GM19238 (cell line): ENCODE results near the gene CDK3.
"Not testable (repeated sequence)": the region's sequence is repeated elsewhere in the genome, so short reads cannot be mapped to it uniquely, and the experiment has no call there.

Source experiments
- DNase-seq: peaks from one replicate; pipeline ENCODE4 v3.0.0; 2011; ENCODE audit warnings: low spot score; ENCODE audit not compliant: insufficient read length

Gene CDK3

DNA sequence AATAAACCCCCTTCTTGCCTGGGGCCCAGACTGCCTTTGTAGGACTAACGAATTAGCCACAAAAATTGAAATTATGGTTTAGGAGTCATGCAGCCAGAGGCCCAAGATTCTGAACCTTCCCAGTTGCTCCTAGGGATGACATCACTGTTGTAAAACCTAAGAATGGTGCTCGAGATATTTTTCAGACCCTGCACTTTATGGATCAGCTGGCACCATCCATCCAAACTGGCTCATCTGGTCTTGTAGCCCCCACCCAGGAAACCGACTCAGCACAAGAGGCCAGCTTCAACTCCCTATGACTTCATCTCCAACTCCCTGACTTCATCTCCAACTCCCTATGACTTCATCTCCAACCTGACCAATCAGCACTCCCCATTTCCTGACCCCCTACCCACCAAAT lies 37.4 kb downstream of the CDK3 start:
- no peak for DNase-seq

DNA sequence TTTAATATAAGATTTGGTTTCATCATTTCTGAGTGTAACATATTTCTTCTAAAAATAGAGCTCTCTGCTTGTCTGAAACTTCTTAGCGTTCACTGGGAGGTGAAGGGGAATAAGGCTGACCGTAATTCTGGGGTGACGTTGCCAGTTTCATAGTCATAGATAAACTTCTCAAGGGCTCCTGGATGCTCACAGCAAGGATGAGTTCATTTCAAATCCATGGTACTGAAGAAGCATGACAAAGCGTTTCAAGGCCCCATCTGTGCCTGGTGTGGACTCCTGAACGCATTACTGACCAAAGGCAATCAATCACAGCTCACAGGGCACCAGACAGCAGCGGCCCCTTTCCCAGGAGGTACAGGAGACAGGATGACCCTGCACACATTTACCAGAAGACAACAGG lies 38.5 kb downstream of the CDK3 start:
- DNase-seq: no peak

DNA sequence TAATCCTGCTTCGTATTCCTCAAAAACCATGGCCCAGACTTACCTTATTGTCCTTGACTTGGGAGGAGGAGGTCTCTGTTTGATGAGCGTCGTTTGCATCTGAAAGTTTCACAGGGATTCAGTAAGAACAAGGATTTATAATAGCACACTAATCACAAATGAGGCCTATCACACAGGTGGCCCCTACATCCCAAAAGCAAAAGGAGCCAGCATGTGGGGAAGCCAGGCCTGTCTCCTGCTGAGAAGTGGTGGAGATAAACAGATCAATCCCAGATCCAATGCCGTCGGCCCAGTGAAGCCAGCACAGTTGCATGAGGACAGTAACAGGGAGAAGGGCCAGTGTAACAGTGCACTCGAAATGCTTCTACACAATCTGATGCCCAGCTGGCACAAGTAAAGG lies 39.7 kb downstream of the CDK3 start:
- DNase-seq: no peak

DNA sequence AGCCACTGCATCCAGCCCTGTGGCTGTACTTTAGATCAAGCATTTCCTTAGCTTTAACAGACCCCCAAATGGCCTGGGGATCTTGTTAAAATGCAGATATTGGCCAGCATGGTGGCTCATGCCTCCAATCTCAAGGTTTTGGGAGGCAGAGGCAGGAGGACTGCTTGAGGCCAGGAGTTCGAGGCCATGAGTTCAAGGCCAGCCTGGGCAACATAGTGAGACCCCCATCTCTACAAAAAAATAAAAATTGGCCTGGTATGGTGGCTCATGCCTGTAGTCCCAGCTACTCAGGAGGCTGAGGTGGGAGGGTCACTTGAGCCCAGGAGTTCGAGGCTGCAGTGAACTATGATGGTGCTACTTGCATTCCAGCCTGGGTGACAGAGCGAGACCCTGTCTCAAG lies 42.2 kb downstream of the CDK3 start:
- not testable (repeated sequence) for DNase-seq

DNA sequence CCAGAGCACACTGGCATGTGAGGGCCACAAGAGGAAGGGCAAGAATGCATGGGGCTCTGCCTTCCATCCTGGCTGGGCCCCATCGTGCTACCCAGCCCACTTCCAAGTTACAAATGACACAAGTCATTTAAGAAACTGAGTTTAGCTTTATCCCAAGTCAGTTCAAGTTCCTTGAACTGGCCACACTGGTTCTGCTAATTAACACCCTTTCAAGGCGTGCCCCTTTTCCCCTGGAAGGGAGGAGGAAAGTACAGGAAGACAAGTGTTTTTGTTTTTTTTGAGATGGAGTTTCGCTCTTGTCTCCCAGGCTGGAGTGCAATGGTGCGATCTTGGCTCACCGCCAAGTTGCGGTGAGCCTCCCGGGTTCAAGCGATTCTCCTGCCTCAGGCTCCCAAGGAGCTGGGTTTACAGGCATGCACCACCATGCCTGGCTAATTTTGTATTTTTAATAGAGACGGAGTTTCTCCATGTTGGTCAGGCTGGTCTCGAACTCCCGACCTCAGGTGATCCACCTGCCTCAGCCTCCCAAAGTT lies 43.9 kb downstream of the CDK3 start:
- not testable (repeated sequence) for DNase-seq

DNA sequence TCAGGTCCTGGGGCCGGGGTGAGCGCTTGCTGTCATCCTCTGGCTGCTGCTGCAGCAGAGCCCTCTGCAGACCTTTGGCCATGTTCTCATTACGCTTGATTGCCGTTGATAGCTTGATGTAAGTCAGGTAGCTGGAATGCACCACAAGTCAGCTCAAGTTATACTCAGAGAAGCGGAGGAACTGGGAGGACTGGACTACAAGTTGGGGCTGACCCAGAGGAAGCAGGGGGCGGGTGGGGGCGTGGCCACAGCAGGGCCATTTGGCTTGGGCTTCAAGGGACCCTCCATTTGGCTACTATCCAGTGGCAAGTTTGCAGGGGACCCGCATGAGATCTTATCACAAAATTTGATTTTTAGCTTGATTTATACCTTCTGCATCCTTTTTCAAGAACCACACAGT lies 45.4 kb downstream of the CDK3 start:
- DNase-seq: no peak

DNA sequence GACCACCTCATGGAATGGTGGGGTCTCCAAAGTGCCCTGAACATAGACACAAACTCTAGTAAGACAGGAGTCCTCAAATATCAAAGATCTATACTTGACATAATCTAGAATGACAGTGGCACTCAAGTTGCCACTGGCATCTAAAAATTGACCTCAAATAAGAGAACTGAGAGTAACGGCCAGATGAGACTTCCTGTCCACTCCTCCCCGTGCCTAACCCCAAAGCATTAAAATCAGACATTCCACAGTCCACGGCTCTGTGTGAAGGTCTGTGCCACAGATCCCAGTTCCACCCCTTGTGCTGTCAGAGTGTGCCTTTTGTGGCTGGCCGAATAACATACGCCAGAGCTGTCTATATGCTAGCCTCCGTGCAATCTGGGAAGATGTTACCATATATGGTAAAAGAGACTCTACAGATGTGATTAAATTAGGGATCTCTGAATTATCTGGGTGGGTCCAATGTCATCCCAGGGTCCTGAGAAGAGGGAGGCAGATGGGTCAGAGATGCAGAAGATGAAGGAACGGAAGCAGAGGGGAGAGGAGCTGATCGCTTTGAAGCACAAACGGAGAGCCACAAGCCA lies 47.5 kb downstream of the CDK3 start:
- DNase-seq: no peak

DNA sequence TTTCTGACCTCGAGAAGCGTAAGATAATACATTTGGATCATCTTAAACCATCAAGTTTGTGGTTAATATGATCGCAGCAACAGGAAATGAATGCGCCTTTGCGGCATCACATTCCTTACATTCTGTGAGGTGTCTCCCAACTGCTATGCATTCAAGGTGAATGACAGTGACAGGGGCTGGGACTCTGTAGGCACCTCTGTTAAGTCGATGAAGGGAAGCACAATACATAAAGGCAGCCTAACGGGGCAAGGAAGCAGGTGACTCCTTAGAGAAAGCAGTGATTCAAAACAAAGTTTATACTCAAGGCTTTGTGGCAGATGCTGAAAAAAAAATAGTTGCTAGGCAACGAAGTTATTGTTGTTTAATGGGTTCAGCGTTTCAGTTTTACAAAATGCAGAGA lies 48.1 kb downstream of the CDK3 start:
- no peak for DNase-seq

DNA sequence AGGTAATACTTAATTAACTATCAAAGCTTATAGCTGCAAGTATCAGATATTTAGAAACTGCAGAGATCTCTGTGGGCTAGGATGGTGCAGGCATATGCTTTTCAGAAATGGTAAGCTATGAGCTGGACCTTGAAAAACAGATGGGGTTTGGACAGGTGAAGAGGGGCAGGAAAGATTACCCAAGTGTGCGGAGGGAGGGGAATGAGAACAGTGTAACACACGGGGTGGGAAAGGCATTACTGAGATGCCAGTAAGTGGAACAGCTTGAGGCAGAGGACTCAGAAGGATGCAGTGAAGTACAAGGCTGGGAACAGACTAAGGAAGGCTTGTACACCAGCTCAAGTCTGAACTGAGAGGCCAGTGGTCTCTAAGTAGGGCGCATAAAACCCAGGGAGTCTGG lies 48.6 kb downstream of the CDK3 start:
- DNase-seq: no peak

DNA sequence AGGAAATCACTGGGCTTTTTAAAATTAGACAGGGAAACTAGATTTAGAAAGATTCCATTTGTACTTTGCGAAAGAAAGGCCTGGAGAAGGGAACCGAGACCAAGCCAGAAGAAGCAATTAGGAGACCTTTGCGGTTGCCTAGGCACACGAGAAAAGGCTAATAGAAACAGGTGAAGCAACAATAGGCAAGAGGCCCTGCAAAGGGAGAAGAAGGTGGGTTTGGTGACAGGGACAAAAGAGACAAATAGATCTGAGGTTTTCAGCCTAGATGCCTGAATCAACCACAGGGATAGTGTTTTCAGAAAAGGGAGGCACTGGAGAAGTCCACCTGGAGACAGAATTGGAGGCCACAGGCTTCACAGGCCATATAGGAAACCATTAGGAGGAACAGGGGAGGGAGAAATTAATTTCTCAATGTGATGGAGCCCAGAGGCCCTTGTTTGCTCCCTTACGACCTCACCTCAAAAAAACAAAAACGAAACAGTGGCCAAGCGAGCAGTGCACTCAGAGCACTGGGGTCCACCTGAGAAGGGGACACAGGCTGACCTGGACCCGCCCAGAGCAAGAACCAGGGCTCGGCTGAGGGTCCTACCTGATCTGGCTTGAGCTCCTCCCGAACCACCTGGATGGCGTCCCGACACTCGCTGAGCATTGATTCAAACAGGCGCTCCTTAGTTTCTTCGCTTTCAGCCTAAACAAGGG lies 49.3 kb downstream of the CDK3 start:
- no peak for DNase-seq

DNA sequence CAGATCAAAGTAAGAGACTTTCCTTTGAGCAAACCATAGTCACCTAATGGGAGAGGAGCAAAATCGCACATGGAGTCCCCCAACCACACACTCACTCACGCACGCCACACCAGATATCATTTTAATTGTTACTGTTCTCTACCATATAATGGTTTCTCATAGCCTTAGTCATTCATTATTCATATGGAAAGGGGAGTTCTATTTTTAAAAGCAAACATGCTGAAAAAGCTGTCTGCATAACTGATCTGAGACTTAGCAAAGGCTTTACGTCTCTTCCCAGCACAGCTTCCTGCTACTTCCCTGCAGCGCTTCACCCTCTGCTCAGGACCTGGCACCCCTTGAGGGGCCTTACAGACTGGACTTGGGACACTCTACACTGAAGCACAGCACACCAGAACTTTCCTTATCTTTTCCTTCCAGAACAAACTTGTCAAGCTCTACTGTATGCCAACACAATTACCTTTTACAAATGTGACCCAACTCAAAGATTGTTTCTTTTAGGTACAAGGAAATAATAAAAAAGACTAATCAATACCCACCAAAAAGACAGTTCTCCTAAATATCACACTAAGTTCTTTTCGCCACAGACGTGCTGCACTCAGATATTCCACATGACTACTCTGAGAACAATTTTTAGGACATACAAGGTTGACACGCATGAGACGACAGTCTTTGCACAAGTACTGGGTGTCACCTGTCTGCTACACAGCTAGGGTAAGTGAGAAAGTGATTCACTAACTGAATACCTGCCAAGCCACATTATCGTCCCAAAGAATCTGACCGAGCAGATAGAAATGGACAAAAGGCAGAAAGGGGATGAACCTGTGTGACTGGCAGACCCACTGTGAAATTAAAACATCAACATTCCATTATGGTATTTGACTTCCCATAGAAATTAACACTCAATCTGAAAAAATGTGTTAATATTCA lies 50.1 kb downstream of the CDK3 start:
- DNase-seq: no peak

DNA sequence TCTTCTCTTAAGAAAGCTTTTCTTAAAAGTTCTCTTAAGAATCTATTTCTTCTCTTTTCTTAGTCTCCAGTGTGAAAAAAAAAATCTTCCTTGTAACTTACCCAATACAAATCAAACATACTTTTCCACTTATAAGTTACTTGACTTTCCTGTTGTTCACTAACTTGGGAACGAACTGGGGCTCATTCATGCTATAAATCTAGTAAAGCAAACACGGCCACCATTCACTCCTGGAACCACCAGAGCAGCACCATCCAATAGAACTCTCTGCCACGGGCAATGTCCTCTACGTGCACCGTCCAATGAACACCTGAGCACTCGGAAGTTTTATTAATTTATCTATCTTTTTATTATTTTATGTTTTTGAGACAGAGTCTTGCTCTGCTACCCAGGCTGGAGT lies 50.9 kb downstream of the CDK3 start:
- no peak for DNase-seq

DNA sequence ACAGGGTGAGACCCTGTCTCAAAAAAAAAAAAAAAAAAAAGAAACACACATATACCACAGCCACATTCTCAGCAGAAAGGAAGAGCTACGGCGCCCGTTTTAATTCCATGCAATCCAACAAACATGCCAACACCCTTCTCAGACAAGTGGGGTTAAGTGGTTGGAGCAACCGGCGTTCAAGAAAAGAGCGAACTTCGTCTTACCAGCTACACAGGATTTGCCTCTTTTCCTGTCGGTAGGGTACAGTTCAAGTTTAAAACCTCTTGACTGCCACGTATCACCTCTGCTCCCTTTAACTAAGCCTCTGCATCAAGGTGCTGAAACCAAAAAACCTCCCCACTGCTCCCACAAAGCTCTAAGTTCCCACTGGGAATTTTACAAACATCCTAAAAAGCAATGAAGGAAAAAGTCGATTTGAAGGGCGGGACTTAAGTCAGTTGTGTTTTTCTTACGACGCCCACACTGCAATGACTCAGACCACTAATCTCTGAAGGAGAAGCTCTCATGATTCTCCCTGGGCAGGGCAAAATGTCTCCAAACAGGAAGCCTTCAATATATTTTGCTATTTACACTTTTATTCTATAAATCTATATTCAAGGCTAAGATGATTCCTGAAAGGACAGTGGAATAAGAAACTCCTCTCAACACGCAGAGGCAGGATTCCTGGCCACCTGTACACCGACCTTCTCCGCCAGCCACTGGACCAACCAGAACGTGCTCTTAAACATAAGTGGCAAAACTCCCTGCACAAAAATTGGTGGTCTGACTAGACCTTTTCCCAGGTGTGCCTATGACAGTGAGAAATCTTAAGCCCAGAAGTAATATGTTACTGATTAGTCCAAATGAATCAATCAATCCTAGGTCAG lies 52.8 kb downstream of the CDK3 start:
- DNase-seq: no peak

DNA sequence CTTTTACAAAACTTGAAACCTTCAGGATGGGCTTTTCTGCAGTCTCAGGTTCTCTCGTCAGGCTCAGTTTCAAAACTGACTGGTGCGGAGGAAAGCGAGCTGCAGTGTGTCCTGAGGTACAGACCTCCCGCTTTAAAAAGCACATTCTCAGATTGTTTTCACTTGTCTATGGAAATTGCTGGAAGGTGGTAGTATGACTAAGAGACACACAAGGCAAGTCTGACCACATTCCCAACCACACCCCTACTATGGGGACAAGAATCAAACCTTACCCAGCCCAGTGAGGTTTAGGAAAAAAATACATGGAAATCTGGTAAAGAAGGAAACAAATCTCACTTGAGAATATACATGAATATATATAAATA lies 53.4 kb downstream of the CDK3 start:
- no peak for DNase-seq
